Heart left ventricle (tissue), 13 donors: Measurements from ENCODE around the gene VPS26B.

Experiments used
- POLR2A ChIP-seq, 2 donors: fragments of 450-650 bp; IDR thresholded peaks; one replicate each; pipeline ENCODE4 v1.6.1; 2017; ENCODE audit warnings: antibody characterized with exemption in 2 of 2, mild to moderate bottlenecking in 2 of 2, moderate library complexity in 2 of 2
- TF ChIP-seq, protein P1 (sequence below), 12 donors: fragments of 200-600 bp; sonication (generic) in 4 of 12; IDR thresholded peaks; one replicate each; pipeline versions ENCODE4 v1.5.0 to v1.8.0; 2018 to 2022; ENCODE audit warnings: antibody characterized with exemption in 12 of 12, mild to moderate bottlenecking in 5 of 12
- donor health status: ischemic (EF 13 %, LVEDD 7.1; RV severe dilation, severe dysfunction).
- donor health status: DM: no; HTN: yes; CAD: no.
- donor health status: DM: no; HTN: no; CAD: no.
- donor health status: ischemic (EF 25% LVEDD 6.9; RV normal size, moderate dysfunction).
- donor health status: ischemic (EF 25% LVEDD 5.7; RV mildly dilated, moderate dysfunction).
- donor health status: ischemic (EF 35%, LVEDD 5.7; RV mildly dilated, moderate dysfunction).
- donor health status: nonischemic (EF 11% LVEDD 7.7; RV severe dilation, severe dysfunction).
- donor health status: DM: yes; HTN: yes; CAD: no.
- donor health status: PGD.
- donor health status: ischemic (EF 29% LVEDD 5.4; RV normal size, mild dysfunction).
- donor health status: nonischemic (EF 23%, LVEDD 6.1; RV moderate dilation, normal function).

DNA sequence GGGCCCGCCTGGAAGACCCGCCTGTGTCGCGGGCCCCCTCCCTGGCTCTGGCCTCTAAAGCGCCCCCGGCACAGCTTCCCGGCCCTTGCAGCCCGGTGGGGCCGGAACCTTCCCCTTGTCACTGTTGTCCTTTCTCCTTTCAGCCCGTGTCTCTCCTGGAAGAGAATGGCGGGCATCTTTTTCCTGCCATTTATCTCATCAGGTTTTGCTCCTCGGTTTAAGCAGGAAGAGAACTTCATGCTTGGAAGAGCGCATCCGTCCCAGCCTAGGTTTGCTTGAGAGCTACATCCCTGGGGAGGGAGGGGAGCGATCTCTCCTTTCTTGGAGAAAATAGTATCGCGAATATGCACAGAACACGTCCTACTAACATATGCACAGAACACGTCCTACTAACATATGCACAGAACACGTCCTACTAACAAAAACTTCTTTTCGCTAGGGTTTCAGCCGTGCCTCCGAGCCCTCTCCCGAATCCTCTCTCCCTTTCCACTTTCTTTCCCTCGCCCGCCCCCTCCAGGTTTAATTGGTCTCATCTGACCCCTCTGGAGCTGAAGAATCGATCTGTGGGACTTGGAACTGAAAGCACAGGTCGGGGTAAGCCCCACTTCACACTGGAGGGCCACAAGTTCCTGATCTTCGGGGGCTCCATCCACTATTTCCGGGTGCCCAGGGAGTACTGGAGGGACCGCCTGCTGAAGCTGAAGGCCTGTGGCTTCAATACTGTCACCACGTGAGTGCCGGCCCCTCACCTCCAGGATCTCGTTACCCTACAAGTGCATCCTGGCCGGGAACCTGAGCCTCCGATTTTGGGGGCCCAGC, 52.9 kb downstream of the VPS26B start:
- TF ChIP-seq, protein P1, sequence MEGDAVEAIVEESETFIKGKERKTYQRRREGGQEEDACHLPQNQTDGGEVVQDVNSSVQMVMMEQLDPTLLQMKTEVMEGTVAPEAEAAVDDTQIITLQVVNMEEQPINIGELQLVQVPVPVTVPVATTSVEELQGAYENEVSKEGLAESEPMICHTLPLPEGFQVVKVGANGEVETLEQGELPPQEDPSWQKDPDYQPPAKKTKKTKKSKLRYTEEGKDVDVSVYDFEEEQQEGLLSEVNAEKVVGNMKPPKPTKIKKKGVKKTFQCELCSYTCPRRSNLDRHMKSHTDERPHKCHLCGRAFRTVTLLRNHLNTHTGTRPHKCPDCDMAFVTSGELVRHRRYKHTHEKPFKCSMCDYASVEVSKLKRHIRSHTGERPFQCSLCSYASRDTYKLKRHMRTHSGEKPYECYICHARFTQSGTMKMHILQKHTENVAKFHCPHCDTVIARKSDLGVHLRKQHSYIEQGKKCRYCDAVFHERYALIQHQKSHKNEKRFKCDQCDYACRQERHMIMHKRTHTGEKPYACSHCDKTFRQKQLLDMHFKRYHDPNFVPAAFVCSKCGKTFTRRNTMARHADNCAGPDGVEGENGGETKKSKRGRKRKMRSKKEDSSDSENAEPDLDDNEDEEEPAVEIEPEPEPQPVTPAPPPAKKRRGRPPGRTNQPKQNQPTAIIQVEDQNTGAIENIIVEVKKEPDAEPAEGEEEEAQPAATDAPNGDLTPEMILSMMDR (IDR thresholded peaks at IDR 0.05) = no peak
- TF ChIP-seq POLR2A (IDR thresholded peaks at IDR 0.05) = no peak
